ENCODE results near the gene ADPGK. TPM values are rescaled to one million over a fixed set of nuclear protein-coding genes. Genes with fewer than 3 reads are reported as not detected.

The ADPGK gene
- polyA plus RNA-seq, 1 donor from 2014 or later, result 33.7 TPM

DNA sequence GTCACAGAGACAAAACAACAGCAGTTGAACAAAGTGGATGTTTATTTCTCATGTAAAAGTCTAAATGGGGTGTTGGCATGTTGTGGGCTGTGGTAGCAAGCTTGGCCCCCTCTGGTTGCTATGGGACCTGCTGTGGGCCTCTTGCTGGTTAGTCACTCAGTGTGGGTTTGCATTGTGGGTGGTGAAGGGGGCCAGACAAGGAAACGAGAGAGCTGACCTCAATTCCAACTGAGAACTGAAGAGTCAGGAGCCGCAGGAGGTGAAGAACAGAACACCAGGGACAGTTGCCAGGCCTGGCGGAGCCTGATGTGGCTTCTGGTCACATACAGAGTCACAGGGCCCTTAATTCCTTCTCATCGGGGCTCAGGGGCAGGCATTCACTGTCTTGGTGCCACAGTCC, 1.9 kb upstream of the ADPGK start:
- H2AFZ ChIP-seq (ENCODE audit: low read depth, low read length), result no peak overlapping the region
- H3F3A ChIP-seq (ENCODE audit: insufficient read depth, low read length, poor library complexity, severe bottlenecking), result peaks cover 8% of the 10 kb centered on the region
- no peak overlapping the region for H3K9ac ChIP-seq (ENCODE audit: low read length)
- H3K27ac ChIP-seq (ENCODE audit: low read length), result no peak overlapping the region
- no peak overlapping the region for H3K4me2 ChIP-seq (ENCODE audit: low read length)
- H4K20me1 ChIP-seq (ENCODE audit: insufficient read depth), result no peaks in the 10 kb centered on the region
- TF ChIP-seq CTCF (IDR thresholded peaks at IDR 0.05; ENCODE audit: poor library complexity, severe bottlenecking), result no peak
- no peak for TF ChIP-seq EZH2 (IDR thresholded peaks at IDR 0.05; ENCODE audit: borderline replicate concordance, insufficient read depth, low read length, poor library complexity, severe bottlenecking)
- no peak for TF ChIP-seq RAD21 (conservative IDR thresholded peaks at IDR 0.05)
- TF ChIP-seq EP300 (conservative IDR thresholded peaks at IDR 0.05; ENCODE audit: poor library complexity, severe bottlenecking), result no peak
- no peak for TF ChIP-seq MXI1 (conservative IDR thresholded peaks at IDR 0.05; ENCODE audit: poor library complexity, severe bottlenecking)
- no peak for TF ChIP-seq SMC3 (conservative IDR thresholded peaks at IDR 0.05; ENCODE audit: poor library complexity)
- no peak for TF ChIP-seq POLR2AphosphoS5 (IDR thresholded peaks at IDR 0.05)
- TF ChIP-seq TAF1 (IDR thresholded peaks at IDR 0.05; ENCODE audit: low read depth), result no peak
- TF ChIP-seq REST (IDR thresholded peaks at IDR 0.05; ENCODE audit: borderline replicate concordance), result no peak
- no peaks in the 10 kb centered on the region for H3K9me3 ChIP-seq (ENCODE audit: low read length)
- H3K9me2 ChIP-seq (ENCODE audit: insufficient read depth, low read length), result no peaks in the 10 kb centered on the region
- peaks cover 21% of the 10 kb centered on the region for H3K79me2 ChIP-seq (replicated peaks; ENCODE audit: insufficient read depth, low read length)
- H3K27me3 ChIP-seq (ENCODE audit: insufficient read depth, low read depth, low read length), result no peaks in the 10 kb centered on the region
- no peaks in the 10 kb centered on the region for H3K36me3 ChIP-seq (ENCODE audit: insufficient read depth, low read length)
- H3K4me3 ChIP-seq (ENCODE audit: low read length), result no peak overlapping the region

GRCh38 chr15:72784456-72784876, 908 bp upstream of the ADPGK start:
- peak overlapping the region; percentile 94 for H3K9ac ChIP-seq (ENCODE audit: low read length)
- no peaks in the 10 kb centered on the region for H4K20me1 ChIP-seq (ENCODE audit: insufficient read depth)
- no peaks in the 10 kb centered on the region for H3K27me3 ChIP-seq (ENCODE audit: insufficient read depth, low read depth, low read length)
- H3K36me3 ChIP-seq (ENCODE audit: insufficient read depth, low read length), result no peaks in the 10 kb centered on the region
- H3K79me2 ChIP-seq (replicated peaks; ENCODE audit: insufficient read depth, low read length), result peaks cover 25% of the 10 kb centered on the region
- H3K9me2 ChIP-seq (ENCODE audit: insufficient read depth, low read length), result no peaks in the 10 kb centered on the region
- peak overlapping the region; percentile 98 for H3K4me3 ChIP-seq (ENCODE audit: low read length)
- H2AFZ ChIP-seq (ENCODE audit: low read depth, low read length), result peak overlapping the region; percentile 98
- peak overlapping the region; percentile 41 for H3K4me2 ChIP-seq (ENCODE audit: low read length)
- no peak for TF ChIP-seq TAF1 (IDR thresholded peaks at IDR 0.05; ENCODE audit: low read depth)
- TF ChIP-seq CTCF (IDR thresholded peaks at IDR 0.05; ENCODE audit: poor library complexity, severe bottlenecking), result no peak
- no peak for TF ChIP-seq MXI1 (conservative IDR thresholded peaks at IDR 0.05; ENCODE audit: poor library complexity, severe bottlenecking)
- no peak for TF ChIP-seq POLR2AphosphoS5 (IDR thresholded peaks at IDR 0.05)
- no peak for TF ChIP-seq RAD21 (conservative IDR thresholded peaks at IDR 0.05)
- TF ChIP-seq EP300 (conservative IDR thresholded peaks at IDR 0.05; ENCODE audit: poor library complexity, severe bottlenecking), result no peak
- no peak for TF ChIP-seq REST (IDR thresholded peaks at IDR 0.05; ENCODE audit: borderline replicate concordance)
- no peak for TF ChIP-seq SMC3 (conservative IDR thresholded peaks at IDR 0.05; ENCODE audit: poor library complexity)
- no peak for TF ChIP-seq EZH2 (IDR thresholded peaks at IDR 0.05; ENCODE audit: borderline replicate concordance, insufficient read depth, low read length, poor library complexity, severe bottlenecking)
- H3K27ac ChIP-seq (ENCODE audit: low read length), result peak overlapping the region; percentile 99
- H3K9me3 ChIP-seq (ENCODE audit: low read length), result no peaks in the 10 kb centered on the region
- peaks cover 8% of the 10 kb centered on the region for H3F3A ChIP-seq (ENCODE audit: insufficient read depth, low read length, poor library complexity, severe bottlenecking)
